ENCODE measurements around the gene FCRL4. TPM values are rescaled to one million over a fixed set of nuclear protein-coding genes. Genes with fewer than 3 reads are reported as not detected.

FCRL4 gene
- total RNA-seq, 1 experiment from 2014 or later: not detected

DNA sequence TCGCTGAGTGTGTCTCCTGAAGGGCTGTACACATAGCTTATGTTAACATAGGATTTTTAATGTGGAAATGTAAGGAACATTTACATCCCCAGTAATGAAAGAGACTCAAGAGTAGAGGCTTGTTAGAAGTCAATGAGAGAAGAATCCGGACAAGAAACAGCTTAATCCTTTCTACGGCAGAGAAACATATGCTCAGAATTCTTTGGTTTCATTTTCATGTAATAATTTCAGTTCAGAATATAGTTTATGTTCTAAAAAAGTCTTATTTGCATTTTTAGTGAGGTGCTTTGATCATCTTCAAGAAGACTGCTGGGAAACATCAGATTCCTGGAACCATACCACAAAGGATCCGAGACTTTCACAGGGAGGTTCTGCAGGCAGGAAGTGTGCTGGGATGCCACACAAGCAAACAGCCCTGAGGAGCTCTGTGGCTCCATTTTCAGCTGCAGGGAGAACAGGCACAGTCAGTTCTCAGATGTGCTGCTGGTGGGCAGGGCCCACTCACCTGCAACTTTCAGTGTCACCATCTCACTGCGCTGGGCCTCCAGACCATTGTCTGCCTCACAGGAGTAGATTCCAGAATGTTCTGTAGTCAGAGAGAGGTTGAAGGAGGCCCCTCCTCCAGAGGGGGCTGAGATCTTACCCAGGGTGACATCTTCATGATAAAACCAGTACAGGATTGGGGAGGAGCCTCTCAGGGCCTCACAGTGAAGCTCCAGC is 74.0 kb downstream of the FCRL4 start:
- Mint-ChIP-seq H3K27ac (no peak overlapping the region), H3K36me3 (no peaks in the 10 kb centered on the region), H3K4me1 (no peaks in the 10 kb centered on the region), H3K27me3 (ENCODE audit: low read depth) (no peaks in the 10 kb centered on the region), H3K9me3 (no peaks in the 10 kb centered on the region), H3K4me3 (no peak overlapping the region)
- POLR2A ChIA-PET: no interaction called here
- CTCF ChIA-PET: interaction anchor here (0.6 kb wide), 1 partner anchor 35 kb away, joined by 5 read pairs; no protein-coding TSS in a partner anchor
- TF ChIP-seq SP1 (CRISPR knock-in tag; conservative IDR thresholded peaks at IDR 0.05): no peak
- TF ChIP-seq, protein P1, sequence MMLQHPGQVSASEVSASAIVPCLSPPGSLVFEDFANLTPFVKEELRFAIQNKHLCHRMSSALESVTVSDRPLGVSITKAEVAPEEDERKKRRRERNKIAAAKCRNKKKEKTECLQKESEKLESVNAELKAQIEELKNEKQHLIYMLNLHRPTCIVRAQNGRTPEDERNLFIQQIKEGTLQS (CRISPR knock-in tag; conservative IDR thresholded peaks at IDR 0.05): no peak
- no peak for TF ChIP-seq NFYB (CRISPR knock-in tag; conservative IDR thresholded peaks at IDR 0.05; ENCODE audit: low read depth)
- TF ChIP-seq, protein P2, sequence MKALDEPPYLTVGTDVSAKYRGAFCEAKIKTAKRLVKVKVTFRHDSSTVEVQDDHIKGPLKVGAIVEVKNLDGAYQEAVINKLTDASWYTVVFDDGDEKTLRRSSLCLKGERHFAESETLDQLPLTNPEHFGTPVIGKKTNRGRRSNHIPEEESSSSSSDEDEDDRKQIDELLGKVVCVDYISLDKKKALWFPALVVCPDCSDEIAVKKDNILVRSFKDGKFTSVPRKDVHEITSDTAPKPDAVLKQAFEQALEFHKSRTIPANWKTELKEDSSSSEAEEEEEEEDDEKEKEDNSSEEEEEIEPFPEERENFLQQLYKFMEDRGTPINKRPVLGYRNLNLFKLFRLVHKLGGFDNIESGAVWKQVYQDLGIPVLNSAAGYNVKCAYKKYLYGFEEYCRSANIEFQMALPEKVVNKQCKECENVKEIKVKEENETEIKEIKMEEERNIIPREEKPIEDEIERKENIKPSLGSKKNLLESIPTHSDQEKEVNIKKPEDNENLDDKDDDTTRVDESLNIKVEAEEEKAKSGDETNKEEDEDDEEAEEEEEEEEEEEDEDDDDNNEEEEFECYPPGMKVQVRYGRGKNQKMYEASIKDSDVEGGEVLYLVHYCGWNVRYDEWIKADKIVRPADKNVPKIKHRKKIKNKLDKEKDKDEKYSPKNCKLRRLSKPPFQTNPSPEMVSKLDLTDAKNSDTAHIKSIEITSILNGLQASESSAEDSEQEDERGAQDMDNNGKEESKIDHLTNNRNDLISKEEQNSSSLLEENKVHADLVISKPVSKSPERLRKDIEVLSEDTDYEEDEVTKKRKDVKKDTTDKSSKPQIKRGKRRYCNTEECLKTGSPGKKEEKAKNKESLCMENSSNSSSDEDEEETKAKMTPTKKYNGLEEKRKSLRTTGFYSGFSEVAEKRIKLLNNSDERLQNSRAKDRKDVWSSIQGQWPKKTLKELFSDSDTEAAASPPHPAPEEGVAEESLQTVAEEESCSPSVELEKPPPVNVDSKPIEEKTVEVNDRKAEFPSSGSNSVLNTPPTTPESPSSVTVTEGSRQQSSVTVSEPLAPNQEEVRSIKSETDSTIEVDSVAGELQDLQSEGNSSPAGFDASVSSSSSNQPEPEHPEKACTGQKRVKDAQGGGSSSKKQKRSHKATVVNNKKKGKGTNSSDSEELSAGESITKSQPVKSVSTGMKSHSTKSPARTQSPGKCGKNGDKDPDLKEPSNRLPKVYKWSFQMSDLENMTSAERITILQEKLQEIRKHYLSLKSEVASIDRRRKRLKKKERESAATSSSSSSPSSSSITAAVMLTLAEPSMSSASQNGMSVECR (CRISPR knock-in tag; IDR thresholded peaks at IDR 0.05; ENCODE audit: borderline replicate concordance): no peak
- no peak for TF ChIP-seq ELF4 (CRISPR knock-in tag; IDR thresholded peaks at IDR 0.05; ENCODE audit: low read depth)
- TF ChIP-seq FOXP1 (CRISPR knock-in tag; IDR thresholded peaks at IDR 0.05; ENCODE audit: borderline replicate concordance): no peak
- TF ChIP-seq RORB (CRISPR knock-in tag; IDR thresholded peaks at IDR 0.05): no peak
- no peak for TF ChIP-seq NFATC4 (CRISPR knock-in tag; IDR thresholded peaks at IDR 0.05)
- no peak for DNase-seq (ENCODE audit: low spot score)
- ATAC-seq: no peak

Other genes starting within 250 kb of the FCRL4 start
- gene FCRL5, start 45.6 kb downstream of the FCRL4 start, total RNA-seq (2021): 0.70 to 0.89 TPM (median 0.78 TPM) in 3 replicates
- not detected in 3 replicates for gene FCRL3, start 102.7 kb upstream of the FCRL4 start, total RNA-seq (2021)
- not detected in 3 replicates for gene FCRL2, start 179.0 kb upstream of the FCRL4 start, total RNA-seq (2021)
- not detected in 3 replicates for gene FCRL1, start 222.0 kb upstream of the FCRL4 start, total RNA-seq (2021)
- gene CD5L, start 243.7 kb upstream of the FCRL4 start, total RNA-seq (2021): not detected in 3 replicates